GM12878 (cell line): ENCODE measurements around the gene APOA5. TPM values are rescaled to one million over a fixed set of nuclear protein-coding genes. Genes with fewer than 3 reads are reported as not detected.

Experiments used
- ATAC-seq: fragments of 200-7000 bp; cut with Tn5 transposase; 3 replicates; pipeline ENCODE4 v1.9.1; 2020; ENCODE audit warnings: mild to moderate bottlenecking, moderate library complexity
- BruUV-seq: library from RNA; stranded (reverse); fragments of 400-500 nt; replicated peaks from 2 replicates; lab custom pipeline; 2021; lab: Mats Ljungman, UMichigan
- CTCF ChIA-PET: fragments of 300-600 bp; sonication (Branson Sonifier 250); formaldehyde crosslinking; extraction: SDS; loops from one replicate; lab custom pipeline; 2021; ENCODE audit warnings: inconsistent platforms; lab: Yijun Ruan, JAX
- POLR2A ChIA-PET: fragments of 350-600 bp; formaldehyde crosslinking; extraction: SDS; loops from one replicate; lab custom pipeline; 2021; ENCODE audit warnings: inconsistent platforms; lab: Charles Lee
- RAD21 ChIA-PET: fragments of 300-600 bp; sonication (Branson Sonifier 250); formaldehyde crosslinking; loops from one replicate; lab custom pipeline; 2023; ENCODE audit warnings: antibody characterized with exemption; ENCODE audit not compliant: unreplicated experiment; lab: Charles Lee
- SMC1A ChIA-PET: fragments of 300-600 bp; sonication (Branson Sonifier 250); formaldehyde crosslinking; loops from one replicate; lab custom pipeline; 2023; ENCODE audit not compliant: unreplicated experiment, uncharacterized antibody; lab: Charles Lee
- DNase-seq: peaks from one replicate; pipeline ENCODE4 v3.0.0-alpha.2; 2011; ENCODE audit warnings: low read depth, low spot score
- FAIRE-seq: peaks from 3 replicates; lab custom pipeline; 2011; peaks lifted over from hg19 to GRCh38; lab: Jason Lieb, UNC
- H2AFZ ChIP-seq: 2 replicates; pipeline ENCODE4 v1.6.0; 2011; ENCODE audit warnings: low read depth, low read length, control low read depth; ENCODE audit not compliant: control insufficient read depth
- H3K27ac ChIP-seq: 2 replicates; pipeline ENCODE4 v1.5.1; 2011; ENCODE audit warnings: control low read depth; ENCODE audit not compliant: control insufficient read depth, insufficient read depth
- H3K27me3 ChIP-seq, 2 experiments: replicated peaks in 1 of 2; 2 replicates each; pipeline versions ENCODE4 v1.6.0 to v1.6.1; 2011; ENCODE audit warnings: low read length in 1 of 2; ENCODE audit not compliant: control insufficient read depth in 2 of 2, insufficient read depth in 2 of 2
- H3K36me3 ChIP-seq, 2 experiments: 2 replicates each; pipeline ENCODE4 v1.5.1; 2011; ENCODE audit warnings: low read length in 1 of 2; ENCODE audit not compliant: control insufficient read depth in 2 of 2, insufficient read depth in 2 of 2
- H3K4me1 ChIP-seq: 2 replicates; pipeline ENCODE4 v1.6.1; 2011; ENCODE audit warnings: mild to moderate bottlenecking, low read length, moderate library complexity, mixed read lengths; ENCODE audit not compliant: control insufficient read depth, insufficient read depth
- H3K4me2 ChIP-seq: 2 replicates; pipeline ENCODE4 v1.6.0; 2011; ENCODE audit warnings: control low read depth; ENCODE audit not compliant: control insufficient read depth, insufficient read depth
- H3K4me3 ChIP-seq: fragments of 200-600 bp; sonication (generic); 2 replicates; pipeline ENCODE4 v1.5.1; 2016
- H3K79me2 ChIP-seq: 2 replicates; pipeline ENCODE4 v1.6.0; 2011; ENCODE audit warnings: low read length; ENCODE audit not compliant: control insufficient read depth, insufficient read depth
- H3K9ac ChIP-seq: 2 replicates; pipeline ENCODE4 v1.8.0; 2011; ENCODE audit warnings: low read length, control low read depth, mixed read lengths; ENCODE audit not compliant: control insufficient read depth, insufficient read depth
- H3K9me3 ChIP-seq: replicated peaks from 3 replicates; pipeline ENCODE4 v1.5.1; 2011; ENCODE audit warnings: mild to moderate bottlenecking, low read length; ENCODE audit not compliant: control insufficient read depth, insufficient read depth
- H4K20me1 ChIP-seq: 2 replicates; pipeline ENCODE4 v1.6.0; 2011; ENCODE audit not compliant: control insufficient read depth, insufficient read depth
- BCL11A ChIP-seq: IDR thresholded peaks from 2 replicates; pipeline ENCODE4 v1.6.1; 2011; ENCODE audit warnings: low read depth, low read length
- KDM1A ChIP-seq: fragments of 200-600 bp; sonication (generic); IDR thresholded peaks from 2 replicates; pipeline ENCODE4 v1.6.1; 2016; ENCODE audit warnings: borderline replicate concordance
- MEF2B ChIP-seq: fragments of 450-650 bp; IDR thresholded peaks from 2 replicates; pipeline ENCODE4 v1.6.1; 2018; ENCODE audit warnings: mild to moderate bottlenecking, moderate library complexity; ENCODE audit not compliant: partially characterized antibody, poor library complexity, severe bottlenecking
- PAX5 ChIP-seq: IDR thresholded peaks from 2 replicates; pipeline ENCODE4 v1.6.1; 2011; ENCODE audit warnings: low read depth, low read length, borderline replicate concordance
- POLR2A ChIP-seq: IDR thresholded peaks from 2 replicates; pipeline ENCODE4 v1.6.1; 2011; ENCODE audit warnings: low read depth, mild to moderate bottlenecking, low read length
- POLR2AphosphoS5 ChIP-seq: IDR thresholded peaks from 2 replicates; pipeline ENCODE4 v1.6.1; 2011; ENCODE audit warnings: mild to moderate bottlenecking, low read length, inconsistent platforms
- POU2F2 ChIP-seq: IDR thresholded peaks from 3 replicates; pipeline ENCODE4 v1.6.1; 2011; ENCODE audit warnings: low read depth, mild to moderate bottlenecking, low read length, borderline replicate concordance
- SREBF2 ChIP-seq: IDR thresholded peaks from 2 replicates; pipeline ENCODE4 v1.6.1; 2012; ENCODE audit warnings: mild to moderate bottlenecking, low read length
- WGBS: methylation state at CpG from one replicate; pipeline ENCODE4 v1.1.6; 2016; ENCODE audit warnings: low lambda C conversion rate; ENCODE audit not compliant: insufficient replicate concordance, insufficient coverage; ENCODE audit errors: missing lambda C conversion rate; 5-methylcytosine and 5-hydroxymethylcytosine counted together
- in situ Hi-C: fragments of 300-500 bp; cut with MboI; formaldehyde crosslinking; loops from 9 replicates; pipeline ENCODE4 v1.14.3; 2018; ENCODE audit warnings: mixed read lengths
- intact Hi-C: fragments of 100-400 bp; cut with micrococcal nuclease; formaldehyde crosslinking; loops from one replicate; pipeline ENCODE4 v1.14.2; 2022; ENCODE audit not compliant: unreplicated experiment
- polyA plus RNA-seq, 11 experiments: library from polyadenylated mRNA; depleted of rRNA in 4 of 11; unstranded in 6 of 11; stranded (reverse) in 5 of 11; fragments of >200 nt; fragmentation: Nextera tagmentation in 4 of 11; fragmentation: Illumina TruSeq in 1 of 11; extraction: Ambion mirVana in 4 of 11; extraction: Trizol in 1 of 11; gene quantifications; 1 replicate in 1 of 11; 2 replicates in 10 of 11; pipeline versions ENCODE4 v1.2.1 to v1.2.3, GENCODE V29; 2011 to 2016; ENCODE audit warnings: inconsistent platforms in 2 of 11, missing spikeins in 2 of 11, low read depth in 1 of 11
- total RNA-seq, 4 experiments: library from RNA; depleted of rRNA in 3 of 4; stranded (reverse); fragments of >200 nt in 3 of 4; fragmentation: Illumina TruSeq in 1 of 4; extraction: Trizol in 1 of 4; gene quantifications; 2 replicates each; pipeline versions ENCODE4 v1.2.1 to v1.2.3, GENCODE V29; 2013 to 2021

APOA5 gene
- total and polyA plus RNA-seq, 10 of the 15 experiments (the other 5 are each of a cell fraction or from before 2014, with no cell fraction given) = 0.15 TPM; not detected in 9

GRCh38 chr11:116774661-116775060 is 17.0 kb downstream of the APOA5 start:
- H2AFZ ChIP-seq = no peak overlapping the region
- H3K36me3 ChIP-seq = peaks cover 4 to 22% of the 10 kb centered on the region in 2 experiments
- no peak overlapping the region for H3K4me3 ChIP-seq
- in situ Hi-C loops (no loop called here), intact Hi-C loops (no loop called here)
- ATAC-seq (no peak), DNase-seq (no peak), FAIRE-seq (no peak)
- TF ChIP-seq POLR2AphosphoS5 = peak; percentile 57; the same call in 1 of the 2 replicates
- no peak for TF ChIP-seq POU2F2
- TF ChIP-seq SREBF2 = no peak
- peak; percentile 62 for TF ChIP-seq POLR2A
- TF ChIP-seq KDM1A = no peak
- TF ChIP-seq PAX5 = no peak
- no peak for TF ChIP-seq BCL11A
- no peak for TF ChIP-seq MEF2B
- 80% methylated on average over 5 of the region's 5 CpGs for WGBS
- ChIA-PET RAD21 (no interaction called here), POLR2A (interaction anchor here (0.7 to 4.2 kb wide), 4 partner anchors 12 to 453 kb away, joined by 3 to 28 read pairs (median 5); partner anchors contain the start of gene ZPR1), SMC1A (interaction anchor here (1.0 kb wide), 1 partner anchor 11 kb away, joined by 3 read pairs; no protein-coding TSS in a partner anchor), CTCF (interaction anchor here (1.5 to 4.0 kb wide), 3 partner anchors 9 to 61 kb away, joined by 5 to 18 read pairs (median 8); partner anchors contain the start of gene APOA5)
- no peaks in the 10 kb centered on the region for H3K9me3 ChIP-seq
- no TSS peak for BruUV-seq
- H3K9ac ChIP-seq = no peak overlapping the region
- H3K79me2 ChIP-seq = peaks cover 21% of the 10 kb centered on the region
- H3K4me1 ChIP-seq = peaks cover 3% of the 10 kb centered on the region; the same call in 1 of the 2 replicates
- no peak overlapping the region for H3K4me2 ChIP-seq
- H4K20me1 ChIP-seq = no peaks in the 10 kb centered on the region
- no peak overlapping the region for H3K27ac ChIP-seq
- H3K27me3 ChIP-seq = no peaks in the 10 kb centered on the region
